GM21825 (cell line): ENCODE measurements around the gene NINJ1.

Source experiments
- ATAC-seq: cut with Tn5 transposase; IDR thresholded peaks from one replicate; pipeline ENCODE4 v1.9.1; 2021; ENCODE audit warnings: mild to moderate bottlenecking, moderate library complexity; ENCODE audit not compliant: unreplicated experiment

NINJ1 gene

GRCh38 chr9:93133681-93134014 lies 403 bp downstream of the NINJ1 start:
- ATAC-seq = peak; percentile 32

DNA sequence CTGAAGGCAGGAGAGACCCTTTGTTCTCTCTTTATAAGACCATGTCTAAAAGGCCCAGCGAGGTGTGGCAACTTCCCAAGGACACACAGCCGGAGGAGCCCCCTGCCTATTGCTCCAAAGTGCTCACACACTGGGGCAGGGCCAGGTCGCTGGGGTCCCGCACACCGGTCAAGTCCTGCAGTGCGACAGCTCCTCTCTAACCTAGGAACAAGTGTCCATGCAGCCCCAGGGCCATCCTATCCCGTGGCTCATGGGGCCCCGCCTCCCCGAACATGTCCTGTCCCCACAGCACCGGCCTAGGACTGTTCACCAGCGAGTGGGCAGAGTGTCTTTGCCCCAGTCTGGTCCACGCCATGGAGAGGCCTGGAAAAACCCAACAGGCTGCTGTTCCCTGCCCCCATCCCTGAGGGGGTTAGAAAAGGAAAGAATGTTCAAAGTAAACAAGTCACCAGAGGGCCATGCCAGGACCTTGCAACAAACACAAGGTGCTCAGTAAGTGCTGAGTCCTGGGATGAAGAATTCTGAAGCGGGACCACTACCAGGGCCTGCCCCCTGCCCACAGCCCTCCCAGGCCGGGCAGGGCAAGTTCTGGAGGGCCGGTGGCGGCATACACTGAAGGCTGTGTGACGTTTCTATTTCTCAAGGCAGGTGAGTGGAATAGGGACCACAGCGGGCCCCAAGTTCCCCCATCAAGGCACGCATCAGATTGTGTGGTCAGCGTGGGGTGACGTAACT lies 938 bp downstream of the NINJ1 start:
- ATAC-seq = no peak

- ATAC-seq = no peak
Observed at GRCh38 chr9:93132287-93132927, 1.6 kb downstream of the NINJ1 start.

- ATAC-seq = no peak
Observed at GRCh38 chr9:93131599-93132286, 2.3 kb downstream of the NINJ1 start.

GRCh38 chr9:93130861-93131481 lies 3.1 kb downstream of the NINJ1 start:
- ATAC-seq = no peak

DNA sequence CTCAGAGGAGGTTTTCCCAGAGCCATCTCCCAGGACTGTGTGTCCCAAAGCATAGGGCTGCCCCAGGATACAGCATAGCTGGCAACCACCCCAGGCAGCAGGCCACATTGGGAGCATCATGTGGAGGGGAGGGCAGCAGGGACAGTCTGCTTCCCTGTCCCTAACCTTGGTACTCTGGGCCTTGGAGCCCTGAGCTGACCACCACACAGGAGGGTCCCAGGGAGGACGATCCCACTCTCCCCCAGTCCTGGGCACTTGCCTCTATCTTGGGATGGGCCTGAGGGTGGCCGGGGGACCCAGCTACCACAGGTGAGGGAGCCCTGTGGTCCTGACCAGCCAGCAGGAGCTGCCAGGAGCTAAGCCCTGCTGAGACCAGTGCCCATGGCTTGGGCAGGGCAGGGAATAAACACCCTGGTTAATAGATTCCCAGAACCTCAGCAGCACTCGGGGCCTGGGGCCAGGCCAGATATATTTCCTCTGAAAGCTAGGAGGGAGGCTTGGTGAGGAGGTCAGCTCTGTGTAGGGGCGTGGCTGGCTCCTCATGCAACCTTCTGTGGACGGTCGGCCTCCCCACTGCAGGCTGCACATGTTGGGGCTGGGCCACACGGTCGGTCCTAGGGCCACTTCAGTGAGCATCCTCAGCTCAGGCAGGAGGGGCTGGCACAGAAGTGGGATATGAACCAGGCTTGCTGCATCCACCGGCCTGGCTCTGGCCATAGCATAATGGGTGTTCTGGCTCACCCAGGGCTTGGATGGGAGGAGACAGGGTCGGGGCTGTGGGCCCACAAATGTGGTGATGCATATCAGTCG lies 4.2 kb downstream of the NINJ1 start:
- ATAC-seq = no peak

DNA sequence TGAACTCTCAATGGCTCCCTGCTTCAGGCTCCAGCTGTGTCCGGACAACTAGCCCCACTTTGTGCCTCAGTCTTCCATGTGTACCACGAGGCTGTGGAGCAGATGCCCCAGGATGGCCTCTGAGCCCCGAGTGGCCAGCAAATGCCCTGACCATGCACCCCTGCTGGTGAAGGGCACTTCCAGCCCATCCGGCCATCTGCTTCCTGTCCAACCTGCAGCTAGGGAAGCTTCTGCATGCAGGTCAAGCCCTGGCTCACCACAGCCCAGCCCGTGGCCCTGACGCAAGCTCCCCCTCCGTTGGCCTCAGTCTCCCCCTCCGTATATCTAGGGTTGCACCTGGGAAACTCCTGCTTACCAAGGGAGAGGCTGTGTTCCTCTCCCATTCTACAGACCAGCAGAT lies 4.8 kb downstream of the NINJ1 start:
- no peak for ATAC-seq

GRCh38 chr9:93128715-93129224 lies 5.3 kb downstream of the NINJ1 start:
- ATAC-seq = no peak

DNA sequence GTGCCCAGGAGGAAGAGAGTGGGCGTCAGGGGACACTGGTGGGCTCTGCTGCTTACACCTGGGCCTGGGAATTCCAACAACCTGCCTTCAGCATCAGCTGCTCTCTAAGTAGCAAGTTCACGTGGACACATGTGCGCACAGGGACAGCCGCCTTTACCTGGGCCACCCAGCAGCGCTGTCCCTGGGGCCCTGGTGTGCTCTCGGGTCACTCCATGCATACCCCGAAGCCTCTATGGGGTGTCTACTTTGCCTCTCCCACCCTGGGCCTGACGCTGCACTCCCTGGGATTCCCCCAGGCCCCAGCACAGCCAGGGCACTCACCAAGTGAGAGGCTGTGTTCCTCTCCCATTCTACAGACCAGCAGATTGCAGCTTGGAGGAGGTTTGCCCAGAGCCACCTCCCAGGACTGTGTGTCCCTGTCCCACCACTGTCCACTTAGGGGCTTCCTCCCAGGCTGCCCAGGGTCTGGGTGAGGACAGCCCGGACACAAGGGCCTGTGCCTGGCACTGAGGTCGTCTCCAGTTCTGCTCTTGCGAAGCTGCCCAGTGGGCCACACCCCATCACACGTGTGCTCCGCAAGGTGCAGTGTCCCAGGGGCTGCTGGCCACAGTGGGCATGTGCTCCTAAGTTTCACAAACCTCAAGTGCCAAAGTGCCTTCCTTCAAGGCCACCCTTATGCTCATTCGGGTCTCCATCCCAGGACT lies 5.9 kb downstream of the NINJ1 start:
- ATAC-seq = no peak

- no peak for ATAC-seq
Observed at GRCh38 chr9:93127395-93127911, 6.6 kb downstream of the NINJ1 start.

DNA sequence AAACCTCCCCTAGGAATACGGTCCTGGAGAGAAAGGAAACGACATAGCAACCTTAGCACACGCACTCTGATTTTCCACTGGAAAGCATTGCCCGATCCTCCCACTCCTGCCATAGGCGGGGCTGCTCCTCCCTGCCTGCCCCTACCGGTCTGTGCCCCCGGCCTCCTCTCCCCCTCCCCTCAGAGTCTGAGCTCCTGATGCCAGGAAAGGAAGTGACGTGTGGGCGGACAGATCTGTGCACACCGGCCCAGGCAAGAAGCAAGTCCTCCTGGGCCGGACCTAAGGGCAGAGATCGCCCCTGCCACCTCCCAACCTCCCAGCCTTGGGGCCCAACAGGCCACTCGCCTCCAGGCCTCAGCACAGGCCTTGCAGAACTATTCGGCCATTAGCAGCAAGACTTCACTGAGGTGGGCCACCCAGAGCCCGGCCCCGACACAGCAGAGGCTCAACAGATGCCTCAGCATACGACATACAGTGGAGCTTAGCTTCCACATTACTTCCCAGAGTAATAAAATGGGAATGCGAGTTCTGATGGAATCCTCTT lies 7.2 kb downstream of the NINJ1 start:
- no peak for ATAC-seq

DNA sequence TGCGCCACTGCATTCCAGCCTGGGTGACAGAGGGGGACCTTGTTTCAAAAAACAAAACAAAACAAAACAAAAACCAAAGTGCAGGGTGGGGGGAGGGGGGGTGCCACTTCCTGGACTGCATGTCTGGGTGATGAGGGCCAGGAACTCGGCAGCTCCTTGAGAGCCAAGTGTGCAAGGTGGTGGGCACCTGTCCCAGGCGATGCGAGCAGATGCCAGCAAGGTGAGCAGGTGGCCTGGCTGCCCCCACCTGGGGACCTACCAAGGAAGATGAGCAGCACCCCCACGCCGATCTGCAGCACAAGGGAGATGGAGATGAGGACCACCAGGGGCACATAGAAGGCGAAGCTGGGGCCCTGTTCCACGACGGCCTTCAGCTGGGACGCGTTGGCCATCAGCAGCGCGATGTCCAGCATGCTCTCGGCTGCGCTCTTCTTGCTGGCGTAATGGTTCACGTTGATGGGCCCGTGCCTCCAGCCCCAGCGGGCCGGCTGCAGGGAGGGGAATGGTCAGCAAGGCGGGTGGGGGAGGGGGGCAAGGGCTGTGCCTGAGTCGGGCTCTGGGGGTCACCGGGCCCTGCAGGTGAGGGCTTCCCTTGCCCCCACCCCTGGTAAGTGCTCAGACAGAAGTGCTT lies 7.8 kb downstream of the NINJ1 start:
- ATAC-seq = no peak

- no peak for ATAC-seq
Observed at GRCh38 chr9:93125331-93125894, 8.6 kb downstream of the NINJ1 start.

GRCh38 chr9:93124793-93125192 lies 9.3 kb downstream of the NINJ1 start:
- no peak for ATAC-seq

- ATAC-seq = no peak
Observed at GRCh38 chr9:93123561-93124283, 10.3 kb downstream of the NINJ1 start.

DNA sequence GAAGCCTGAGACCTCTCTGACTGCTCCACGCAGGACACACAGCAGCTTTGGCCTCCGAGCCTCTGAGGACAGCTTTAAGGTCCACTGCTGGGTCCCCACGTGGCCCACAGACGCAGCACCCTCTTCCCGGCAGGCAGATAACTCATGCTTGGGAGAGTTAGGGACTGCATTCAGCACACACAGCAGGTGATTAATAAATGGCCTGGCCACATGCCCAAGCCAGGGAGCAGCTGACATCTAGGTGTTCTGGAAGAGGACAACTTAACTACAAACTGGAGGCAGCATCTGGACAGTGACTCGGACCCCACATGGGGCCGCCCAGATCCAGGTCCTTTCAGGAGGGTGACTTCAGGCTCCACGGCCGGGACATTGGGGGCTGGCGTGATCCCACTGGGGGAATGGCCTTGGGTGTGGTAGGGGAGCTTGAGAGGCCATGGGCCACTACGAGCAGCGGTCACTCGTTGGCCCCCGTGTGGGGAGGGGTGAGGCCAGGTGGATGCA lies 11.3 kb downstream of the NINJ1 start:
- no peak for ATAC-seq

GRCh38 chr9:93121316-93122241 lies 12.5 kb downstream of the NINJ1 start:
- no peak for ATAC-seq
